VCaP (cell line): ENCODE results near the gene ITGB3.
"Not testable (repeated sequence)": the region's sequence is repeated elsewhere in the genome, so short reads cannot be mapped to it uniquely, and the experiment has no call there.

Source experiments
- H3K27ac ChIP-seq: fragments of 450-650 bp; 2 replicates; pipeline ENCODE4 v1.5.1; 2017
- CTCF ChIP-seq: fragments of 450-650 bp; conservative IDR thresholded peaks from 2 replicates; pipeline ENCODE4 v1.5.1; 2017; ENCODE audit warnings: mild to moderate bottlenecking, moderate library complexity

The ITGB3 gene

GRCh38 chr17:47219621-47220475 is 33.8 kb upstream of the ITGB3 start:
- TF ChIP-seq CTCF, result no peak
- no peak overlapping the region for H3K27ac ChIP-seq

- TF ChIP-seq CTCF, result no peak
- H3K27ac ChIP-seq, result no peak overlapping the region
These were observed 33.1 kb upstream of the ITGB3 start for GRCh38 chr17:47220531-47220999.

GRCh38 chr17:47221154-47221553 is 32.5 kb upstream of the ITGB3 start:
- no peak overlapping the region for H3K27ac ChIP-seq
- no peak for TF ChIP-seq CTCF

- no peak overlapping the region for H3K27ac ChIP-seq
- TF ChIP-seq CTCF, result no peak
These were observed 31.6 kb upstream of the ITGB3 start for GRCh38 chr17:47222047-47222446.

GRCh38 chr17:47223007-47223406 is 30.6 kb upstream of the ITGB3 start:
- TF ChIP-seq CTCF, result no peak
- H3K27ac ChIP-seq, result no peak overlapping the region

GRCh38 chr17:47223460-47223859 is 30.2 kb upstream of the ITGB3 start:
- no peak overlapping the region for H3K27ac ChIP-seq
- TF ChIP-seq CTCF, result no peak

GRCh38 chr17:47224077-47224476 is 29.6 kb upstream of the ITGB3 start:
- not testable (repeated sequence) for H3K27ac ChIP-seq

- H3K27ac ChIP-seq, result no peak overlapping the region
- no peak for TF ChIP-seq CTCF
These were observed 28.7 kb upstream of the ITGB3 start for GRCh38 chr17:47224966-47225365.
